VCaP (cell line): ENCODE data around the gene ADO.

Experiments used
- H3K27ac ChIP-seq: fragments of 450-650 bp; 2 replicates; pipeline ENCODE4 v1.5.1; 2017
- CTCF ChIP-seq: fragments of 450-650 bp; conservative IDR thresholded peaks from 2 replicates; pipeline ENCODE4 v1.5.1; 2017; ENCODE audit warnings: mild to moderate bottlenecking, moderate library complexity

Gene ADO

GRCh38 chr10:62844280-62845011 lies 39.9 kb downstream of the ADO start:
- no peak for TF ChIP-seq CTCF
- H3K27ac ChIP-seq, result no peak overlapping the region

GRCh38 chr10:62847433-62847832 lies 42.9 kb downstream of the ADO start:
- no peak overlapping the region for H3K27ac ChIP-seq
- no peak for TF ChIP-seq CTCF

GRCh38 chr10:62850646-62851045 lies 46.1 kb downstream of the ADO start:
- H3K27ac ChIP-seq, result no peak overlapping the region
- no peak for TF ChIP-seq CTCF

- H3K27ac ChIP-seq, result no peak overlapping the region
- no peak for TF ChIP-seq CTCF
Observed at GRCh38 chr10:62851442-62851841, 46.9 kb downstream of the ADO start.

- no peak overlapping the region for H3K27ac ChIP-seq
Observed at GRCh38 chr10:62852961-62853702, 48.6 kb downstream of the ADO start.

GRCh38 chr10:62853710-62854109 lies 49.2 kb downstream of the ADO start:
- no peak overlapping the region for H3K27ac ChIP-seq
- no peak for TF ChIP-seq CTCF

More at GRCh38 chr10:62852961-62853702, 48.6 kb downstream of the ADO start:
- TF ChIP-seq CTCF, result no peak

GRCh38 chr10:62856021-62856420 lies 51.5 kb downstream of the ADO start:
- no peak for TF ChIP-seq CTCF
- H3K27ac ChIP-seq, result no peak overlapping the region
